ENCODE results near the gene LRP1B.

The LRP1B gene

DNA sequence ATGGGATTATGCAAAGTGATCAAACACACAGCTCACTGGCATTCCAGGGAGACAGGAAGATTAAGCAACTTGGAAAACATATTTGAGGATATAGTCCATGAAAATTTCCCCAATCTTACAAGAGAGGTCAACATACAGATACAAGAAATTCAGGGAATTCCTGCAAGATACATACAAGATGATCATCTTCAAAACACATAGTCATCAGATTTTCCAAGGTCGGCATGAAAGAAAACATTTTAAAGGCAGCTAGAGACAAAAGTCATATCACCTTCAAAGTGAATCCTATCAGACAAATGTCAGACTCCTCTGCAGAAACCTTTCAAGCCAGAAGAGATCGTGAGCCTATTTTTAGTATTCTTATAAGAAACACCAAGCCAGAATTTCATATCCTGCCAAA, 1188.5 kb downstream of the LRP1B start:
- Histone ChIP-seq H3K4me1 (ENCODE audit: control insufficient read depth, insufficient read depth, low read length) (0 out of 2 replicates have a peak, but pooled peaks cover 4% of the 10 kb centered on the region), H3K36me3 (ENCODE audit: control insufficient read depth, insufficient read depth, low read length) (no peaks in the 10 kb centered on the region), H3K4me3 (ENCODE audit: low read depth, low read length) (no peak overlapping the region), H3K27ac (ENCODE audit: low read depth, low read length) (no peak overlapping the region), H3K9me3 (ENCODE audit: control insufficient read depth, insufficient read depth, low read depth, low read length) (no peaks in the 10 kb centered on the region), H3K27me3 (ENCODE audit: control insufficient read depth, insufficient read depth, low read length) (no peaks in the 10 kb centered on the region), H3K9ac (ENCODE audit: low read length) (no peak overlapping the region)

- Histone ChIP-seq H3K9ac (ENCODE audit: low read length) (no peak overlapping the region), H3K9me3 (ENCODE audit: control insufficient read depth, insufficient read depth, low read depth, low read length) (no peaks in the 10 kb centered on the region), H3K4me1 (ENCODE audit: control insufficient read depth, insufficient read depth, low read length) (no peaks in the 10 kb centered on the region; the same call in 1 of the 2 replicates), H3K27me3 (ENCODE audit: control insufficient read depth, insufficient read depth, low read length) (no peaks in the 10 kb centered on the region), H3K4me3 (ENCODE audit: low read depth, low read length) (no peak overlapping the region), H3K27ac (ENCODE audit: low read depth, low read length) (no peak overlapping the region), H3K36me3 (ENCODE audit: control insufficient read depth, insufficient read depth, low read length) (no peaks in the 10 kb centered on the region)
Observed at GRCh38 chr2:140929849-140930248, 1201.0 kb downstream of the LRP1B start.

DNA sequence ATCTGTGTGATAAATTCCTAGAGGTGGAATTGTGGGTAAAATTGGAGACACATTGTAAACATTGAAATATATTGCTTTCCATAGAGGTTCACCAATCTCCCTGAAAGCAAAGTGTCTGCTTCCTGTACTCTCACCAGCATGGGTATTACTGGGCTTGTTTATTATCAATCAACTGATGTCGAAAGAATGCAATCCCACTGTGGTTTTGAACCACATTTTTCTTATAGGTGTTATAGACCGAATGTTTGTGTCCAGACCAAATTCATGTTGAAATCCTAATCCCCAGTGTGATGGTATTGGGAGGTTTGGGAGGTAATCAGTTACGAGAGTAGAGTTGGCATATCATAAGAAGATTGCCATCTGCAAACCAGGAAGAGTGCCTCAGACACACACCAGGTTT, 1212.4 kb downstream of the LRP1B start:
- Histone ChIP-seq H3K27me3 (ENCODE audit: control insufficient read depth, insufficient read depth, low read length) (no peaks in the 10 kb centered on the region), H3K27ac (ENCODE audit: low read depth, low read length) (no peak overlapping the region), H3K4me1 (ENCODE audit: control insufficient read depth, insufficient read depth, low read length) (no peaks in the 10 kb centered on the region), H3K36me3 (ENCODE audit: control insufficient read depth, insufficient read depth, low read length) (no peaks in the 10 kb centered on the region), H3K4me3 (ENCODE audit: low read depth, low read length) (no peak overlapping the region), H3K9me3 (ENCODE audit: control insufficient read depth, insufficient read depth, low read depth, low read length) (no peaks in the 10 kb centered on the region), H3K9ac (ENCODE audit: low read length) (no peak overlapping the region)

DNA sequence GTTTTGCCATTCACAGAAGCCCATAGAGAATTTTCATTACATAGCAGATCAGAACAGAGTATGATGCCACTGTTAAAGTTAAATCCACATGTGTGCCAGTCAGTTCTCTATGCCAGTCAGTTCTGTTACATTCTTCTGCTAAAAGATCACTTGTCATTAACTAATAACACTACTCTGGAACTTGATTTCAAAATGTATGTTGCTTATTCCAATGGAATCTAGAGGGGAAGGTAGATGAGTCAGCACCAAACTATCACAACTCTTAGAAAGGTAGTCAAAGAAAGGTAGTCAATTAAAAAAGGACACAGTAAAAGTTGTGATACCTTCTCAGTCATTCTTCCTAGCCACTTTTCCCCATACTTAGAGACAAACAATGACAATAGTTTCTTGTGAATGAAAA, 1214.4 kb downstream of the LRP1B start:
- no peaks in the 10 kb centered on the region for H3K27me3 ChIP-seq (ENCODE audit: control insufficient read depth, insufficient read depth, low read length)
- H3K27ac ChIP-seq (ENCODE audit: low read depth, low read length): no peak overlapping the region
- H3K9ac ChIP-seq (ENCODE audit: low read length): no peak overlapping the region
- H3K4me3 ChIP-seq (ENCODE audit: low read depth, low read length): no peak overlapping the region
- H3K36me3 ChIP-seq (ENCODE audit: control insufficient read depth, insufficient read depth, low read length): no peaks in the 10 kb centered on the region
- no peaks in the 10 kb centered on the region for H3K9me3 ChIP-seq (ENCODE audit: control insufficient read depth, insufficient read depth, low read depth, low read length)
- H3K4me1 ChIP-seq (ENCODE audit: control insufficient read depth, insufficient read depth, low read length): no peaks in the 10 kb centered on the region

DNA sequence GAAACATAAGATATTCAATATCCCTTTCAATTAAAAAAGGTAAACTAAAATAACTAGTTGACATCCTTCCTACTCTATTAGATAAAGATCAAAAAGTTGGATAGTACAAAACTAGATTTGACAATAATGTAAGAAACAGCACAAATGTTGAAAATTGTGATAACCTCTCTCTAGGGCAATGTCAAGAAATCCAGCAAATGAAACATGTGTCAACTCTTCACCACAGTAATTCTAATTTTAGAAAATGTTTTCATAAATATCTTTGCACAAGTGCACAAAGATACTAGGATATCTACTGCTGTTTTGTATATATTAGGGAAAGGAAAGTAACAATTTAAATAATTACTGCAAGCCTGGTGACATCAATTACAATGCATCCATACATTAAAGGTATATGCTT, 1220.1 kb downstream of the LRP1B start:
- H3K4me3 ChIP-seq (ENCODE audit: low read depth, low read length): no peak overlapping the region
- peaks cover 7% of the 10 kb centered on the region; the same call in 1 of the 2 replicates for H3K4me1 ChIP-seq (ENCODE audit: control insufficient read depth, insufficient read depth, low read length)
- H3K9me3 ChIP-seq (ENCODE audit: control insufficient read depth, insufficient read depth, low read depth, low read length): no peaks in the 10 kb centered on the region
- no peak overlapping the region for H3K27ac ChIP-seq (ENCODE audit: low read depth, low read length)
- no peaks in the 10 kb centered on the region; the same call in 1 of the 2 replicates for H3K27me3 ChIP-seq (ENCODE audit: control insufficient read depth, insufficient read depth, low read length)
- no peak overlapping the region for H3K9ac ChIP-seq (ENCODE audit: low read length)
- H3K36me3 ChIP-seq (ENCODE audit: control insufficient read depth, insufficient read depth, low read length): no peaks in the 10 kb centered on the region

GRCh38 chr2:140905083-140905781, 1225.6 kb downstream of the LRP1B start:
- Histone ChIP-seq H3K9ac (ENCODE audit: low read length) (peak overlapping the region; percentile 51), H3K27ac (ENCODE audit: low read depth, low read length) (no peak overlapping the region), H3K27me3 (ENCODE audit: control insufficient read depth, insufficient read depth, low read length) (no peaks in the 10 kb centered on the region; the same call in 1 of the 2 replicates), H3K36me3 (ENCODE audit: control insufficient read depth, insufficient read depth, low read length) (no peaks in the 10 kb centered on the region), H3K4me1 (ENCODE audit: control insufficient read depth, insufficient read depth, low read length) (peaks cover 21% of the 10 kb centered on the region), H3K9me3 (ENCODE audit: control insufficient read depth, insufficient read depth, low read depth, low read length) (no peaks in the 10 kb centered on the region), H3K4me3 (ENCODE audit: low read depth, low read length) (peak overlapping the region; percentile 20; the same call in 1 of the 2 replicates)

DNA sequence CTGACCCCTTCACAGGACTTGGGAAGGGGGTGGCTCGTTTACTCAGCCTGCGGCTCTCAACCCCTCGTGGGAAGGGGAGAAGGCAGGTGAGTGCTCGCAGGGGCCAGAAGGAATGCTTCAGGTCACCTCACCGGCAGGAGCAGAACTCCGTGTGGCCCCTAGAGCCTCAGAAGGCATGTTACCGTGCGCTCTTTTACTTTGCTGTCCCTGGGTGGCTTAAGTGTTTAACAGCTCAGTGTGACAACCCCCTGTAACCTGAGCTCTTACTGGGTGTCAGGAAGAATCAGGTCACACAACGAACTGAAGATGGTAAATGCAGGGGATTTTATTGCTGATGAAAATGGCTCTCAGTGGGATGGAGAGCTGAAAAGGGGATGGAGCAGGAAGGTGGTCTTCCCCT, 1235.4 kb downstream of the LRP1B start:
- peak overlapping the region; percentile 45 for H3K4me3 ChIP-seq (ENCODE audit: low read depth, low read length)
- no peak overlapping the region for H3K9ac ChIP-seq (ENCODE audit: low read length)
- H3K27me3 ChIP-seq (ENCODE audit: control insufficient read depth, insufficient read depth, low read length): no peaks in the 10 kb centered on the region
- no peak overlapping the region for H3K27ac ChIP-seq (ENCODE audit: low read depth, low read length)
- H3K9me3 ChIP-seq (ENCODE audit: control insufficient read depth, insufficient read depth, low read depth, low read length): no peaks in the 10 kb centered on the region
- no peaks in the 10 kb centered on the region for H3K36me3 ChIP-seq (ENCODE audit: control insufficient read depth, insufficient read depth, low read length)
- peaks cover 24% of the 10 kb centered on the region for H3K4me1 ChIP-seq (ENCODE audit: control insufficient read depth, insufficient read depth, low read length)

GRCh38 chr2:140893685-140894084, 1237.1 kb downstream of the LRP1B start:
- Histone ChIP-seq H3K9ac (ENCODE audit: low read length) (no peak overlapping the region), H3K27me3 (ENCODE audit: control insufficient read depth, insufficient read depth, low read length) (no peaks in the 10 kb centered on the region), H3K27ac (ENCODE audit: low read depth, low read length) (no peak overlapping the region), H3K36me3 (ENCODE audit: control insufficient read depth, insufficient read depth, low read length) (no peaks in the 10 kb centered on the region), H3K4me3 (ENCODE audit: low read depth, low read length) (no peak overlapping the region), H3K4me1 (ENCODE audit: control insufficient read depth, insufficient read depth, low read length) (peaks cover 24% of the 10 kb centered on the region), H3K9me3 (ENCODE audit: control insufficient read depth, insufficient read depth, low read depth, low read length) (no peaks in the 10 kb centered on the region)

DNA sequence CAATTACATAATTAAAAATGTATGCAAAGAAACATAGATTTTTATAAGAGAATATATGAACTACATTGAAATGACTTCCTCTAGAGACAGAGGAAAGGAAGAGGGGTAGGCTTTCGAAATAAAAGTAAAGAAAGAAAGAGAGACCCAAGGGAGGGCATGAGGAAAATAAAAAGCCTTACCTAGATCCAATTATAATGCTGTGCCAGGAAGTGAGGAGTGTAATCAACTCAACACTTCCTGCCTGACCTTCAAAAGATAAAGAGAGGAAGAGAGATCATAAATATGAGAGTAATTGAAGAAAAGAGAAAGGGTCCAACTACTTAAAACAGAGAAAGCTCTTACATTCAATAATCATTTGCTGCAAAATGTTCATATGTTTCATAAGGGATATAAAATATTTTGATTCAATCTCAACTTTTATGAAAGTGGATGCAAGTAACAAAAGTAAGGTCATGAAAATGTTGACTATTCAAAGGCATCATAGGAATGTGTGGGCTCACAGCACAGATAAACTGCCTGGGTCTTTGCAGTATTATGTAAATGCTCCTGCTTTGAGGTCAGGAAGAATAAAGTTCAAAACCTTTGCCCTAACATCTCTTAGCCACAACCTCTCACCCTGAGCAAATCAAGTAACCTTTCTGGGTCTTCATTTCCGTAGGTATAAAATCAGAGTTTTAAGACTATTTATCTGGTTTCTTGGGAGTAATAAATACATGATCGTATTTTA, 1237.7 kb downstream of the LRP1B start:
- no peaks in the 10 kb centered on the region for H3K27me3 ChIP-seq (ENCODE audit: control insufficient read depth, insufficient read depth, low read length)
- H3K9ac ChIP-seq (ENCODE audit: low read length): no peak overlapping the region
- H3K4me1 ChIP-seq (ENCODE audit: control insufficient read depth, insufficient read depth, low read length): peaks cover 24% of the 10 kb centered on the region
- no peak overlapping the region for H3K4me3 ChIP-seq (ENCODE audit: low read depth, low read length)
- H3K27ac ChIP-seq (ENCODE audit: low read depth, low read length): no peak overlapping the region
- no peaks in the 10 kb centered on the region for H3K9me3 ChIP-seq (ENCODE audit: control insufficient read depth, insufficient read depth, low read depth, low read length)
- H3K36me3 ChIP-seq (ENCODE audit: control insufficient read depth, insufficient read depth, low read length): no peaks in the 10 kb centered on the region

DNA sequence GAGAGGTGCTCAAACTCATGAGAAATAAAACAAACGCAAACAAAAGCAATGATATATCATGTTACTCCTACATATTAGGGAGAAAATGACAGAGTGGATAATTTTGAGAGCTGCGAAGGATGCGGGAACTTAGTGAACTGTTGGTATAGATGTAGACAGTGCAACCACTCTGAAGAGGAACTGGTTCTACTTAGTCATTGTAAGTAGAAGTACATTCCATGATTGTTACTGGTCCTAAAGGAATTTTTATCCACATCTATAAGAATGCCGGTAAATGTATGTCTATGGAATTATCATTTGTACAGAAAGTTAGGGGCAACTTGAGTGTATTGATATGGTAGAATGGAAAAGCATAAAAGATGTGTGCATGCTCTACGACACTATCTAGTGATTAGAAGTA, 1238.4 kb downstream of the LRP1B start:
- no peaks in the 10 kb centered on the region for H3K27me3 ChIP-seq (ENCODE audit: control insufficient read depth, insufficient read depth, low read length)
- no peaks in the 10 kb centered on the region for H3K36me3 ChIP-seq (ENCODE audit: control insufficient read depth, insufficient read depth, low read length)
- H3K9ac ChIP-seq (ENCODE audit: low read length): no peak overlapping the region
- H3K4me1 ChIP-seq (ENCODE audit: control insufficient read depth, insufficient read depth, low read length): peaks cover 24% of the 10 kb centered on the region
- H3K27ac ChIP-seq (ENCODE audit: low read depth, low read length): no peak overlapping the region
- H3K9me3 ChIP-seq (ENCODE audit: control insufficient read depth, insufficient read depth, low read depth, low read length): no peaks in the 10 kb centered on the region
- no peak overlapping the region for H3K4me3 ChIP-seq (ENCODE audit: low read depth, low read length)

DNA sequence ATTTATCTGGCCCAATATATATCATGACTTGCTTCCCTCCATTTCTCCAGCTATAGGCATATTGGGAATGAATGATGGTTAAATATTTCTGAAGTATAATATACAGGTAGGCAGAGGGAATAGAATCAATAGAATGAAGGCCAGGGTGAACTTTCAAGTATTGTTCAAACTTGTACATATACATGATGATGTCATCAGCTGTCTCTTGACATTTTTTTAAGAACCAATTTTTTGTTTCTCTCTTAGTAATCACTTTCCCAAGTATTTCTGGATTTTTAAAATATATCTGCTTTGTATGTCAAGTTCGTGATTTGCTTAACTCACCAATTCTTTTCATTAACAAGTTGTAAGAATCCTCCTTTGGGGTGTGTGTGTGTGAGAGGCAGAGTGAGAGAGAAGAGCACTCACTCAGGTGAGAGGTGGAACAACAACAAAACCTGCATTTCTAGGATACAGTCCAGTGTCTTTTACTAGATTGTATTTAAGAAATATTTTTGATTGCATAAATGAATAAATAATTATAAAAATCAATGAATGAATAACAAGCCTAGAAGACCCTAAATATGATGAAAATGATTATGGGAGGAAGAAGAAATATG, 1239.1 kb downstream of the LRP1B start:
- no peak overlapping the region for H3K27ac ChIP-seq (ENCODE audit: low read depth, low read length)
- no peak overlapping the region for H3K4me3 ChIP-seq (ENCODE audit: low read depth, low read length)
- peaks cover 24% of the 10 kb centered on the region for H3K4me1 ChIP-seq (ENCODE audit: control insufficient read depth, insufficient read depth, low read length)
- H3K9ac ChIP-seq (ENCODE audit: low read length): no peak overlapping the region
- no peaks in the 10 kb centered on the region for H3K9me3 ChIP-seq (ENCODE audit: control insufficient read depth, insufficient read depth, low read depth, low read length)
- H3K27me3 ChIP-seq (ENCODE audit: control insufficient read depth, insufficient read depth, low read length): no peaks in the 10 kb centered on the region
- no peaks in the 10 kb centered on the region for H3K36me3 ChIP-seq (ENCODE audit: control insufficient read depth, insufficient read depth, low read length)
